AG10803 (cell line): ENCODE results near the gene RNF224.

Source experiments
- DNase-seq: peaks from one replicate; pipeline ENCODE4 v3.0.0; 2010; ENCODE audit warnings: low read depth
- H3K4me3 ChIP-seq: 2 replicates; pipeline ENCODE4 v1.5.1; 2011; ENCODE audit warnings: mild to moderate bottlenecking, low read length, control low read depth
- CTCF ChIP-seq: conservative IDR thresholded peaks from 2 replicates; pipeline ENCODE4 v1.5.1; 2011; ENCODE audit warnings: mild to moderate bottlenecking, low read length, control low read depth, inconsistent platforms

RNF224 gene

GRCh38 chr9:137231372-137232039 lies 4.2 kb downstream of the RNF224 start:
- no peak for TF ChIP-seq CTCF
- DNase-seq = no peak
- no peak overlapping the region for H3K4me3 ChIP-seq

- H3K4me3 ChIP-seq = no peak overlapping the region
- TF ChIP-seq CTCF = no peak
- DNase-seq = no peak
These were observed 4.8 kb downstream of the RNF224 start for GRCh38 chr9:137232101-137232500.

GRCh38 chr9:137232510-137232909 lies 5.2 kb downstream of the RNF224 start:
- no peak overlapping the region for H3K4me3 ChIP-seq
- TF ChIP-seq CTCF = no peak
- no peak for DNase-seq

GRCh38 chr9:137233143-137233980 lies 6.1 kb downstream of the RNF224 start:
- H3K4me3 ChIP-seq = no peak overlapping the region
- no peak for TF ChIP-seq CTCF
- no peak for DNase-seq

GRCh38 chr9:137234055-137234697 lies 6.9 kb downstream of the RNF224 start:
- DNase-seq = no peak
- no peak overlapping the region for H3K4me3 ChIP-seq
- no peak for TF ChIP-seq CTCF

- no peak for DNase-seq
- H3K4me3 ChIP-seq = no peak overlapping the region
- no peak for TF ChIP-seq CTCF
These were observed 7.6 kb downstream of the RNF224 start for GRCh38 chr9:137234758-137235423.
